Left ventricle myocardium superior (tissue), 1 donor: ENCODE data around the gene ARFGAP3. TPM values are rescaled to one million over a fixed set of nuclear protein-coding genes. Genes with fewer than 3 reads are reported as not detected.
A peak's percentile ranks its signal among the peaks of the same experiment; 100 is the strongest.

Source experiments
- ATAC-seq: fragments of 200-7000 bp; cut with Tn5 transposase; one replicate; pipeline ENCODE4 v1.9.1; 2020; ENCODE audit warnings: mild to moderate bottlenecking, moderate library complexity
- DNase-seq: peaks from one replicate; pipeline ENCODE4 v3.0.0-alpha.2; 2020
- intact Hi-C: fragments of 100-400 bp; cut with micrococcal nuclease; formaldehyde crosslinking; loops from one replicate; pipeline ENCODE4 v1.11.0; 2022
- total RNA-seq: library from RNA; stranded (reverse); fragmentation: NEBNext Ultra II Directional; extraction: Animal tissue kit (Norgen Biotek cat#: 25700); gene quantifications from one replicate; pipeline ENCODE4 v1.2.1, GENCODE V29; 2021
- donor health status: DM: no; HTN: yes; CAD: no; lungs with severe emphysema.

ARFGAP3 gene
- total RNA-seq, 1 donor from 2014 or later = 25.8 TPM

GRCh38 chr22:42887120-42887519 lies 30.0 kb upstream of the ARFGAP3 start:
- DNase-seq (no peak), ATAC-seq (no peak)
- intact Hi-C loops = no loop called here

GRCh38 chr22:42885446-42885845 lies 28.4 kb upstream of the ARFGAP3 start:
- DNase-seq (no peak), ATAC-seq (peak; percentile 19)
- intact Hi-C loops = no loop called here

- DNase-seq = no peak
Observed at GRCh38 chr22:42884616-42885375, 27.7 kb upstream of the ARFGAP3 start.

DNA sequence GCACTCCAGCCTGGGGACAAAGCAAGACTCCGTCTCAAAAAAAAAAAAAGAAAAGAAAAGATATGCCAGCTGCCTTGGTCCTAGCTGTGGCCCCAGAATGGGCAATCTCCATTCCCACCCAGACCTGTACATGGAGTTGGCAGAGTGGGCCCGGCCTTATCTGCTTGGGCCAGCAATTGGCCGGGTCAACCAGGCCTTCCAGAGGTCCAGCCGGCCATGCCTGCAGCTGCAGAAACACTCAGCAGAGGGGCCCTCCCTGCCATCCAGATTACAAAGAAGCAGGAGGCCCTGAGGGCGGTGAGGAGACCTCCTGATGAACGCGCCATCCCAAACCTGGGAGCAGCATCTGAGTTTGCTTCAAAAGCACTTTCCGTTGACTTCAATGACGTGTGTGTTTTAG lies 26.9 kb upstream of the ARFGAP3 start:
- ATAC-seq = no peak
- DNase-seq = no peak
- intact Hi-C loops = no loop called here

More at GRCh38 chr22:42884616-42885375, 27.7 kb upstream of the ARFGAP3 start:
- ATAC-seq = no peak
- intact Hi-C loops = no loop called here

- ATAC-seq (no peak), DNase-seq (no peak)
- intact Hi-C loops = no loop called here
Observed at GRCh38 chr22:42883121-42883520, 26.0 kb upstream of the ARFGAP3 start.

GRCh38 chr22:42881982-42882656 lies 25.0 kb upstream of the ARFGAP3 start:
- intact Hi-C loops = no loop called here
- ATAC-seq (peak; percentile 60), DNase-seq (peak; percentile 63)

- DNase-seq (no peak), ATAC-seq (no peak)
- intact Hi-C loops = no loop called here
Observed at GRCh38 chr22:42881298-42881697, 24.2 kb upstream of the ARFGAP3 start.

DNA sequence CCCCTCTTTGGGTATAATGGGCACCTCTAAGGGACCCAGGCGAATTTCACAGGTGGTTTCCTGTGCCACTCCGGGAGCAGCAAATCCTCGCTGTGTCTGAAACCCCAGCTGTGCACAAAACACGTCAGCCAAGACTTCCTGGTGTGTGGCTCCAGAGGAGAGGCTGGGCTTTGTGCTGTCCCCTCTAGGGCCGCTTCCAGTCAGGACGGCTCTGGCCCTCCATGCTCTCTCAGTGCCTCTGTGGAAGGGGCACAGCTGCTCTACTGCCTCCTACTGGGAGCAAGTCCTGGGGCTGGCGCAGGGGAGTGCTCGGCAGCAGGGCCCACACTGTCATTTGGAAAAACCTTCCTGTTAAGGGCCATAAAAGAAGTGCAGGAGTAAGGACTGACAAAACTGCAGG lies 23.7 kb upstream of the ARFGAP3 start:
- ATAC-seq (no peak), DNase-seq (no peak)
- intact Hi-C loops = no loop called here

- no peak for ATAC-seq
- intact Hi-C loops = no loop called here
- no peak for DNase-seq
Observed at GRCh38 chr22:42879371-42880021, 22.4 kb upstream of the ARFGAP3 start.

DNA sequence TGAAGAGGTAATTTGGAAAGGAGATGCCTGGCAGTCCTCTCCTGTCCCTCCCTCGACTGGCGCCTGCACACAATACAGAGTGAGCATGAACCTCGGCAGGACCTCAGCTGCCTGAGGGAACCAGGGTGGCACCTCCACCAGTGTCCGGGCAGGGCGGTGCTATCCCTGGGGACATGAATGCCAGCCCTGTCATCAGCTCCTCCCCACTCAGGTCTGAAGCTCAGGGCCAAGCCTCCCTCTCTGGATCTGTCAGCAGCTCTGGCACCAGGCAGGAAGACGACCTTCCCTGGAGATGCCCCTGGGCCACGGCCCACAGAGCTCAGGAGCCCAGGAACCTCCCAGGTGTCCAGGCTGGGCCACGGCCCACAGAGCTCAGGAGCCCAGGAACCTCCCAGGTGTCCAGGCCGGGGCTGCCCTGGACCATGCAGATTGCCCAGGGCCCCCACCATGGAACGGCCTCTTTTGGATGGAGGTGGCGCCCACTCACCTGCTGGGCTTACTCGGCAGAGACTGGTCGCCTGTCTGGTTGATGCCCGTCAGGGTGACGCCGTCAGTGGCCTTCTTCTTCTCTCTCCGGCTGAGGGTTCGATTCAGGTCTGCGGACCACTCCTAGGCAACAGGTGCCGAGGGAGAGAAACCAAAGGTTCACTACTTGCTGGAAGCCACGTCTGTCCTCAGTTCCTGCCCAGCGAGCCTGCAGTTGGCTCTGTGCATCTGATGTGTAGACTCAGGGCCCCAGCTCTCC lies 21.7 kb upstream of the ARFGAP3 start:
- intact Hi-C loops = no loop called here
- DNase-seq (peak; percentile 69), ATAC-seq (peak; percentile 62)

GRCh38 chr22:42877597-42878340 lies 20.7 kb upstream of the ARFGAP3 start:
- DNase-seq (no peak), ATAC-seq (peak; percentile 24)
- intact Hi-C loops = no loop called here

- ATAC-seq (no peak), DNase-seq (no peak)
- intact Hi-C loops = no loop called here
Observed at GRCh38 chr22:42877158-42877557, 20.1 kb upstream of the ARFGAP3 start.

- intact Hi-C loops = no loop called here
Observed at GRCh38 chr22:42876041-42876440, 19.0 kb upstream of the ARFGAP3 start.

GRCh38 chr22:42874010-42874409 lies 16.9 kb upstream of the ARFGAP3 start:
- DNase-seq = no peak
- intact Hi-C loops = no loop called here
- no peak for ATAC-seq

More at GRCh38 chr22:42876041-42876440, 19.0 kb upstream of the ARFGAP3 start:
- ATAC-seq (no peak), DNase-seq (no peak)

GRCh38 chr22:42873356-42873755 lies 16.3 kb upstream of the ARFGAP3 start:
- intact Hi-C loops = no loop called here

GRCh38 chr22:42872821-42873220 lies 15.7 kb upstream of the ARFGAP3 start:
- ATAC-seq = no peak
- no peak for DNase-seq
- intact Hi-C loops = no loop called here

More at GRCh38 chr22:42873356-42873755, 16.3 kb upstream of the ARFGAP3 start:
- DNase-seq (no peak), ATAC-seq (no peak)

DNA sequence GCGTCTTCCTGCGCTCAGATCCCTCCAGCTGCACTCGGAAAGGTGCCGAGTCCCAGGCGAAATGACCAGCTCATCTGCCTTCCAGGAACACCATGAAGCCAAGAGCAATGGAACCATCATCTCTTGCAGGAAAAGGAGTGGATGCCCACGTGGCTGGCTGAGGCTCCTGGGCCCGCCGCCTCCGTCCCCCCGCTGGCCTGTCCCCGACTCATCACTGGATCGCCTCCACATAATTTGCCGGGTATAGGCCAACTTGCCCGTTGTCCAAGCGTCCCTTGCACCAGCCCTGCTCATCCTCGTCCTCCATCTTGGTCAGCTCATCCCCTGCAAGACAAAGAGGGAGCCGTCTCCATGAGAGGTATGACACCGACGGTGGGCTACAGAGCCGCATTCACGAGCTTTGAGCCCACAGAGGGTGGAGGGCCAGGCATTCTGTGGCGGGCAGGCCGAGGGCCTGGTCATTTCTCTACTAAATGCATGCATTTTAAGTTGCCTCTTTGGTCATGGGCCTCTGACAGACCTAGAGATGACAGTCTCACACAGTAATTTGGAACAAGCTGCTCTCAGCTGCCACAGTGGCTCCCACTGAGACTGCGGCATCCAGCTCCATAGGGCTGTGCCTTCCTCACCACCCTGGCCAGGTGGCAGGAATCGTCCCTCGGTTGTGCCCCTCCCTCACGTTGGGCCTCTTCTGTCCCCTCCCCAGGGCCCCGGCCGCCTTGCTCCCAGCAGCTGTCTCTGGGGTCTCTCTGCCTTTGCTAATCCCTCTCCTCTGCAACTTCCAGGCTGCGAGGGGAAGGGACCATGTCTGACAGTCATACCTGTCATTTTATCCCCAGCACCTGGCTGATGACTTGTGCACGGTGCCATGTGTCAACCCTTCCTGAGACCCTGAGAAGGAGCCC lies 14.3 kb upstream of the ARFGAP3 start:
- no peak for DNase-seq
- ATAC-seq = no peak
- intact Hi-C loops = no loop called here
